D721Med (cell line): ENCODE data around the gene CCL7.

Experiments
- DNase-seq: peaks from one replicate; pipeline ENCODE4 v3.0.0; 2011; ENCODE audit warnings: low spot score; ENCODE audit not compliant: insufficient read length
- FAIRE-seq: peaks from 2 replicates; lab custom pipeline; 2011; peaks lifted over from hg19 to GRCh38; lab: Jason Lieb, UNC
- CTCF ChIP-seq: IDR thresholded peaks from 2 replicates; pipeline ENCODE4 v1.5.1; 2012; ENCODE audit warnings: mild to moderate bottlenecking, control low read depth; ENCODE audit not compliant: insufficient read depth; ENCODE audit errors: missing control alignments

Gene CCL7

GRCh38 chr17:34314279-34314678 lies 44.3 kb downstream of the CCL7 start:
- FAIRE-seq (no peak), DNase-seq (no peak)
- no peak for TF ChIP-seq CTCF

- DNase-seq: no peak
- TF ChIP-seq CTCF: no peak
- FAIRE-seq: no peak
These were observed 48.5 kb downstream of the CCL7 start for GRCh38 chr17:34318474-34318873.

- no peak for DNase-seq
- TF ChIP-seq CTCF: no peak
- no peak for FAIRE-seq
These were observed 49.0 kb downstream of the CCL7 start, which contains the start of gene CCL8 for GRCh38 chr17:34319039-34319483. Gene CCL8, plus strand, starts transcription at chr17:34319435. Its CDS starts 67 bp downstream, at chr17:34319502.
